HepG2 (cell line): ENCODE results near the gene CAPN12. TPM values are rescaled to one million over a fixed set of nuclear protein-coding genes. Genes with fewer than 3 reads are reported as not detected.

Source experiments
- ATAC-seq: fragments of 200-7000 bp; cut with Tn5 transposase; 3 replicates; pipeline ENCODE4 v1.9.1; 2020; ENCODE audit warnings: mild to moderate bottlenecking, moderate library complexity
- BruUV-seq: library from RNA; stranded (reverse); fragments of 400-500 nt; replicated peaks from 2 replicates; lab custom pipeline; 2021; lab: Mats Ljungman, UMichigan
- CTCF ChIA-PET: fragments of 300-600 bp; formaldehyde crosslinking; extraction: SDS; loops from one replicate; lab custom pipeline; 2021; ENCODE audit warnings: low total read pairs, inconsistent platforms, low intra/inter-chr PET ratio; lab: Yijun Ruan, JAX
- POLR2A ChIA-PET: fragments of 350-600 bp; sonication (Branson Sonifier 250); formaldehyde crosslinking; loops from one replicate; lab custom pipeline; 2020; ENCODE audit warnings: antibody characterized with exemption, inconsistent platforms; lab: Yijun Ruan, JAX
- DNase-seq: peaks from one replicate; pipeline ENCODE4 v3.0.0-alpha.2; 2015; ENCODE audit warnings: low spot score
- FAIRE-seq: peaks from 3 replicates; lab custom pipeline; 2011; peaks lifted over from hg19 to GRCh38; lab: Jason Lieb, UNC
- H2AFZ ChIP-seq: one replicate; pipeline ENCODE4 v1.6.1; 2011; ENCODE audit warnings: low read length, inconsistent platforms
- H3K27ac ChIP-seq: fragments of 300-600 bp; 3 replicates; pipeline ENCODE4 v1.8.0; 2011; ENCODE audit warnings: mixed run types, mild to moderate bottlenecking, mixed read lengths, low read length, inconsistent platforms; ENCODE audit not compliant: insufficient read depth; ENCODE audit errors: extremely low read length
- H3K27me3 ChIP-seq, 2 experiments: fragments of 200-600 bp in 1 of 2; 2 replicates in 1 of 2; 3 replicates in 1 of 2; pipeline versions ENCODE4 v1.6.0 to v1.8.0; 2011; ENCODE audit warnings: low read length in 2 of 2, mild to moderate bottlenecking in 2 of 2, moderate library complexity in 2 of 2, inconsistent platforms in 1 of 2; ENCODE audit not compliant: insufficient read depth in 2 of 2, control insufficient read depth in 1 of 2
- H3K36me3 ChIP-seq, 2 experiments: fragments of 200-600 bp in 1 of 2; replicated peaks in 1 of 2; 2 replicates in 1 of 2; 3 replicates in 1 of 2; pipeline versions ENCODE4 v1.5.1 to v1.8.0; 2011; ENCODE audit warnings: low read length in 2 of 2, inconsistent platforms in 1 of 2; ENCODE audit not compliant: insufficient read depth in 2 of 2, control insufficient read depth in 1 of 2
- H3K4me1 ChIP-seq: 2 replicates; pipeline ENCODE4 v1.5.1; 2012; ENCODE audit warnings: low read length, inconsistent platforms; ENCODE audit not compliant: insufficient read depth
- H3K4me2 ChIP-seq: 2 replicates; pipeline ENCODE4 v1.6.0; 2011; ENCODE audit warnings: low read depth, low read length, inconsistent platforms
- H3K4me3 ChIP-seq, 3 experiments: fragments of 200-600 bp in 1 of 3; sonication (generic), shearing (Covaris generic) in 1 of 3; replicated peaks in 1 of 3; 2 replicates each; pipeline ENCODE4 v1.5.1; 2011 to 2016; ENCODE audit warnings: low read length in 3 of 3, inconsistent platforms in 2 of 3, low read depth in 2 of 3, mild to moderate bottlenecking in 2 of 3, control low read depth in 1 of 3, mixed read lengths in 1 of 3; ENCODE audit not compliant: insufficient read depth in 1 of 3
- H3K79me2 ChIP-seq: one replicate; pipeline ENCODE4 v1.6.1; 2011; ENCODE audit warnings: low read length, inconsistent platforms; ENCODE audit not compliant: insufficient read depth
- H3K9ac ChIP-seq: 2 replicates; pipeline ENCODE4 v1.6.0; 2011; ENCODE audit warnings: mild to moderate bottlenecking, low read depth, low read length, inconsistent platforms; ENCODE audit not compliant: insufficient read depth
- H3K9me3 ChIP-seq: 2 replicates; pipeline ENCODE4 v1.5.1; 2012; ENCODE audit warnings: mild to moderate bottlenecking, low read length
- H4K20me1 ChIP-seq: 2 replicates; pipeline ENCODE4 v1.6.0; 2011; ENCODE audit warnings: inconsistent platforms, mild to moderate bottlenecking, low read length, moderate library complexity; ENCODE audit not compliant: insufficient read depth
- ATF1 ChIP-seq: IDR thresholded peaks from 2 replicates; pipeline ENCODE4 v1.6.1; 2016; ENCODE audit warnings: mild to moderate bottlenecking, control low read depth
- CTCF ChIP-seq: sonication (generic); formaldehyde crosslinking; IDR thresholded peaks from 2 replicates; pipeline ENCODE4 v1.5.0; 2020; ENCODE audit warnings: mild to moderate bottlenecking, missing genetic modification reagents, moderate library complexity
- FOXK1 ChIP-seq: sonication (generic); formaldehyde crosslinking; IDR thresholded peaks from 2 replicates; pipeline ENCODE4 v1.4.0; 2020; ENCODE audit warnings: low read depth, missing genetic modification reagents, borderline replicate concordance
- THRA ChIP-seq: sonication (generic); formaldehyde crosslinking; IDR thresholded peaks from 2 replicates; pipeline ENCODE4 v1.4.0; 2020; ENCODE audit warnings: missing genetic modification reagents, borderline replicate concordance
- TOPORS ChIP-seq: sonication (generic); formaldehyde crosslinking; IDR thresholded peaks from 2 replicates; pipeline ENCODE4 v1.8.0; 2023; ENCODE audit warnings: mild to moderate bottlenecking, missing genetic modification reagents
- ZC3H4 ChIP-seq: sonication (generic); formaldehyde crosslinking; IDR thresholded peaks from 2 replicates; pipeline ENCODE4 v1.4.0; 2020; ENCODE audit warnings: missing genetic modification reagents, borderline replicate concordance
- ZNF558 ChIP-seq: sonication (generic); formaldehyde crosslinking; IDR thresholded peaks from 2 replicates; pipeline ENCODE4 v1.9.0; 2022; ENCODE audit warnings: mild to moderate bottlenecking, missing genetic modification reagents, borderline replicate concordance
- ZNF652 ChIP-seq: IDR thresholded peaks from 2 replicates; pipeline ENCODE4 v1.6.1; 2016; ENCODE audit warnings: low read depth, borderline replicate concordance
- ZNF749 ChIP-seq: sonication (generic); formaldehyde crosslinking; IDR thresholded peaks from 2 replicates; pipeline ENCODE4 v1.8.0; 2022; ENCODE audit warnings: mild to moderate bottlenecking, missing genetic modification reagents, moderate library complexity, borderline replicate concordance
- whole genome bisulfite sequencing: methylation state at CpG from one replicate; pipeline ENCODE4 v1.1.6; 2017; ENCODE audit warnings: low lambda C conversion rate; 5-methylcytosine and 5-hydroxymethylcytosine counted together
- in situ Hi-C: cut with HindIII; loops from 2 replicates; pipeline ENCODE4 v1.10.0; 2017; ENCODE audit warnings: low pct_unique_long_range_greater_than_20kb; ENCODE audit not compliant: extremely low pct_ligation_motif_present
- intact Hi-C: fragments of 100-400 bp; cut with micrococcal nuclease; formaldehyde crosslinking; loops from one replicate; pipeline ENCODE4 v1.10.0; 2022; ENCODE audit not compliant: unreplicated experiment
- polyA plus RNA-seq, 8 experiments: library from polyadenylated mRNA; depleted of rRNA in 3 of 8; stranded (reverse) in 7 of 8; unstranded in 1 of 8; fragments of >200 nt; fragmentation: Illumina TruSeq in 4 of 8; extraction: Trizol in 4 of 8; gene quantifications; 2 replicates each; pipeline versions ENCODE4 v1.2.1 to v1.2.3, GENCODE V29; 2011 to 2016; ENCODE audit warnings: low read depth in 4 of 8, missing spikeins in 1 of 8, mixed read lengths in 1 of 8; ENCODE audit not compliant: insufficient read depth in 1 of 8
- total RNA-seq, 5 experiments: library from RNA; depleted of rRNA; stranded (reverse); fragments of >200 nt; fragmentation: Illumina TruSeq; extraction: Trizol; gene quantifications; 2 replicates each; pipeline ENCODE4 v1.2.3, GENCODE V29; 2016; ENCODE audit warnings: low read depth in 1 of 5
- TF ChIP-seq, protein P1 (sequence below): sonication (generic); formaldehyde crosslinking; IDR thresholded peaks from 2 replicates; pipeline ENCODE4 v1.9.0; 2022; ENCODE audit warnings: missing genetic modification reagents, mild to moderate bottlenecking, borderline replicate concordance
- TF ChIP-seq, protein P2 (sequence below): sonication (generic); formaldehyde crosslinking; conservative IDR thresholded peaks from 2 replicates; pipeline ENCODE4 v1.4.0; 2020; ENCODE audit warnings: missing genetic modification reagents
- TF ChIP-seq, protein P3 (sequence below): sonication (generic); formaldehyde crosslinking; IDR thresholded peaks from 2 replicates; pipeline ENCODE4 v1.4.0; 2020; ENCODE audit warnings: mild to moderate bottlenecking, missing genetic modification reagents

CAPN12 gene
- total and polyA plus RNA-seq, 2 of the 13 experiments (the other 11 are each of a cell fraction or from before 2014, with no cell fraction given): 1.6 to 13.6 TPM

DNA sequence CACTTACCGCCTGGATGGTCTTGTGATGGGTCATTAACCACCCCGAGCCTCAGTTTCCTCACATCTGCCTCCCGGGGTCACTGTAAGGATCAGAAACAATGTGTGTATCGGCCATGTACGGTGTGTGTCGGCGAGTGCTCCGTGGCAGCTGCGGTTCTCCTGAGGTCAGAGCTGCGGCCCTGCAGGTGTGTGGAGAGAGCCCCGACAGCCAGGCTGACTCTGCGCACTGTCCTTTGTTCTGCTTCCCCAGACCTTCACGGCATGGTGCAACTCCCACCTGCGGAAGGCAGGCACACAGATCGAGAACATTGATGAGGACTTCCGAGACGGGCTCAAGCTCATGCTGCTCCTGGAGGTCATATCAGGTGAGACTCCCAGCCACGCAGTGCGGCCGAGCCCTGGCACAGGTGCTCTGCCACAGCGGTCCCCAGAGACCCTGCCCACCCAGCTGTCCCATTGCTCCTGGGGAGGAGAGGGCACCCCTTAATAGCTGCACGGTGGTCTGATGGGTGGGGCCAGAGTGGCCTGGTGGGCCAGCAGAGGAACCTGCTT is 43.8 kb downstream of the CAPN12 start:
- WGBS: 58% methylated on average over 4 of the region's 22 CpGs
- Histone ChIP-seq H3K9ac (peak overlapping the region; percentile 76), H2AFZ (no peak overlapping the region), H3K27me3 (no peaks in the 10 kb centered on the region), H3K4me2 (peak overlapping the region; percentile 70), H3K4me1 (peaks cover 95% of the 10 kb centered on the region), H3K79me2 (peaks cover 61% of the 10 kb centered on the region), H3K4me3 (peak overlapping the region in 1 of 3 experiments; percentile 47; a peak in 1 of 6 replicates), H3K9me3 (no peaks in the 10 kb centered on the region), H3K27ac (peak overlapping the region; percentile 99), H3K36me3 (peaks cover 37 to 59% of the 10 kb centered on the region in 2 experiments), H4K20me1 (no peaks in the 10 kb centered on the region)
- ChIA-PET POLR2A (interaction anchor here (0.6 to 3.6 kb wide), 18 partner anchors 8 to 230 kb away, joined by 4 to 63 read pairs (median 10); partner anchors contain the start of genes ACTN4, ECH1, EIF3K and MRPS12), CTCF (no interaction called here)
- in situ Hi-C loops: loop anchor here (5.0 kb wide), 1 partner anchor 43 kb away; no protein-coding TSS in a partner anchor
- peak; percentile 41 for DNase-seq
- FAIRE-seq: peak; percentile 23
- intact Hi-C loops: loop anchor here (2.0 to 5.0 kb wide), 2 partner anchors 22 to 48 kb away; no protein-coding TSS in a partner anchor
- peak; percentile 6 for ATAC-seq
- BruUV-seq: no TSS peak
- TF ChIP-seq ATF1 (CRISPR knock-in tag) (no peak), CTCF (CRISPR knock-in tag) (peak; percentile 2; the same call in 1 of the 2 replicates), ZNF652 (CRISPR knock-in tag) (0 out of 2 replicates have a peak, but pooled peaks have one; percentile 2), THRA (CRISPR knock-in tag) (peak; percentile 43; the same call in 1 of the 2 replicates), TOPORS (CRISPR knock-in tag) (no peak), ZC3H4 (CRISPR knock-in tag) (no peak), FOXK1 (CRISPR knock-in tag) (no peak), ZNF749 (CRISPR knock-in tag) (no peak), ZNF558 (CRISPR knock-in tag) (no peak)
- TF ChIP-seq, protein P1, sequence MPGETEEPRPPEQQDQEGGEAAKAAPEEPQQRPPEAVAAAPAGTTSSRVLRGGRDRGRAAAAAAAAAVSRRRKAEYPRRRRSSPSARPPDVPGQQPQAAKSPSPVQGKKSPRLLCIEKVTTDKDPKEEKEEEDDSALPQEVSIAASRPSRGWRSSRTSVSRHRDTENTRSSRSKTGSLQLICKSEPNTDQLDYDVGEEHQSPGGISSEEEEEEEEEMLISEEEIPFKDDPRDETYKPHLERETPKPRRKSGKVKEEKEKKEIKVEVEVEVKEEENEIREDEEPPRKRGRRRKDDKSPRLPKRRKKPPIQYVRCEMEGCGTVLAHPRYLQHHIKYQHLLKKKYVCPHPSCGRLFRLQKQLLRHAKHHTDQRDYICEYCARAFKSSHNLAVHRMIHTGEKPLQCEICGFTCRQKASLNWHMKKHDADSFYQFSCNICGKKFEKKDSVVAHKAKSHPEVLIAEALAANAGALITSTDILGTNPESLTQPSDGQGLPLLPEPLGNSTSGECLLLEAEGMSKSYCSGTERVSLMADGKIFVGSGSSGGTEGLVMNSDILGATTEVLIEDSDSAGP (CRISPR knock-in tag): peak; percentile 2; the same call in 1 of the 2 replicates
- TF ChIP-seq, protein P2, sequence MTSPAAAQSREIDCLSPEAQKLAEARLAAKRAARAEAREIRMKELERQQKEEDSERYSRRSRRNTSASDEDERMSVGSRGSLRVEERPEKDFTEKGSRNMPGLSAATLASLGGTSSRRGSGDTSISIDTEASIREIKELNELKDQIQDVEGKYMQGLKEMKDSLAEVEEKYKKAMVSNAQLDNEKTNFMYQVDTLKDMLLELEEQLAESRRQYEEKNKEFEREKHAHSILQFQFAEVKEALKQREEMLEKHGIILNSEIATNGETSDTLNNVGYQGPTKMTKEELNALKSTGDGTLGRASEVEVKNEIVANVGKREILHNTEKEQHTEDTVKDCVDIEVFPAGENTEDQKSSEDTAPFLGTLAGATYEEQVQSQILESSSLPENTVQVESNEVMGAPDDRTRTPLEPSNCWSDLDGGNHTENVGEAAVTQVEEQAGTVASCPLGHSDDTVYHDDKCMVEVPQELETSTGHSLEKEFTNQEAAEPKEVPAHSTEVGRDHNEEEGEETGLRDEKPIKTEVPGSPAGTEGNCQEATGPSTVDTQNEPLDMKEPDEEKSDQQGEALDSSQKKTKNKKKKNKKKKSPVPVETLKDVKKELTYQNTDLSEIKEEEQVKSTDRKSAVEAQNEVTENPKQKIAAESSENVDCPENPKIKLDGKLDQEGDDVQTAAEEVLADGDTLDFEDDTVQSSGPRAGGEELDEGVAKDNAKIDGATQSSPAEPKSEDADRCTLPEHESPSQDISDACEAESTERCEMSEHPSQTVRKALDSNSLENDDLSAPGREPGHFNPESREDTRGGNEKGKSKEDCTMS (CRISPR knock-in tag): no peak
- TF ChIP-seq, protein P3, sequence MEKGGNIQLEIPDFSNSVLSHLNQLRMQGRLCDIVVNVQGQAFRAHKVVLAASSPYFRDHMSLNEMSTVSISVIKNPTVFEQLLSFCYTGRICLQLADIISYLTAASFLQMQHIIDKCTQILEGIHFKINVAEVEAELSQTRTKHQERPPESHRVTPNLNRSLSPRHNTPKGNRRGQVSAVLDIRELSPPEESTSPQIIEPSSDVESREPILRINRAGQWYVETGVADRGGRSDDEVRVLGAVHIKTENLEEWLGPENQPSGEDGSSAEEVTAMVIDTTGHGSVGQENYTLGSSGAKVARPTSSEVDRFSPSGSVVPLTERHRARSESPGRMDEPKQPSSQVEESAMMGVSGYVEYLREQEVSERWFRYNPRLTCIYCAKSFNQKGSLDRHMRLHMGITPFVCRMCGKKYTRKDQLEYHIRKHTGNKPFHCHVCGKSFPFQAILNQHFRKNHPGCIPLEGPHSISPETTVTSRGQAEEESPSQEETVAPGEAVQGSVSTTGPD: 0 out of 2 replicates have a peak, but pooled peaks have one; percentile 39
